GM12878 (cell line): ENCODE data around the gene DPPA2.

Experiments used
- BCL11A ChIP-seq: IDR thresholded peaks from 2 replicates; pipeline ENCODE4 v1.6.1; 2011; ENCODE audit warnings: low read depth, low read length
- CBFB ChIP-seq: IDR thresholded peaks from 2 replicates; pipeline ENCODE4 v1.6.1; 2016; ENCODE audit warnings: antibody characterized with exemption, low read depth
- CTCF ChIP-seq, 3 experiments: IDR thresholded peaks in 2 of 3; conservative IDR thresholded peaks in 1 of 3; 2 replicates each; pipeline ENCODE4 v1.5.1; 2011; ENCODE audit warnings: low read depth in 3 of 3, low read length in 3 of 3, mild to moderate bottlenecking in 3 of 3, control low read depth in 2 of 3, moderate library complexity in 2 of 3, inconsistent platforms in 1 of 3, mixed read lengths in 1 of 3; ENCODE audit not compliant: control insufficient read depth in 2 of 3, insufficient read depth in 1 of 3; ENCODE audit errors: extremely low read depth in 1 of 3
- EP300 ChIP-seq, 2 experiments: fragments of 150-350 bp in 1 of 2; IDR thresholded peaks; 2 replicates each; pipeline ENCODE4 v1.6.1; 2011 to 2012; ENCODE audit warnings: low read depth in 2 of 2, low read length in 2 of 2, borderline replicate concordance in 1 of 2, improper control_type of control experiment in 1 of 2, inconsistent platforms in 1 of 2; ENCODE audit not compliant: control insufficient read depth in 1 of 2
- FOS ChIP-seq: IDR thresholded peaks from 3 replicates; pipeline ENCODE4 v1.6.1; 2011; ENCODE audit warnings: borderline replicate concordance; ENCODE audit not compliant: insufficient read length; ENCODE audit errors: extremely low read depth
- FOXK2 ChIP-seq: fragments of 450-650 bp; IDR thresholded peaks from 2 replicates; pipeline ENCODE4 v1.6.1; 2017; ENCODE audit warnings: mild to moderate bottlenecking, moderate library complexity
- TCF7 ChIP-seq: IDR thresholded peaks from 2 replicates; pipeline ENCODE4 v1.6.1; 2014; ENCODE audit warnings: antibody characterized with exemption, borderline replicate concordance
- ZNF24 ChIP-seq: fragments of 450-650 bp; IDR thresholded peaks from 2 replicates; pipeline ENCODE4 v1.6.1; 2017; ENCODE audit warnings: antibody characterized with exemption, mild to moderate bottlenecking

DNA sequence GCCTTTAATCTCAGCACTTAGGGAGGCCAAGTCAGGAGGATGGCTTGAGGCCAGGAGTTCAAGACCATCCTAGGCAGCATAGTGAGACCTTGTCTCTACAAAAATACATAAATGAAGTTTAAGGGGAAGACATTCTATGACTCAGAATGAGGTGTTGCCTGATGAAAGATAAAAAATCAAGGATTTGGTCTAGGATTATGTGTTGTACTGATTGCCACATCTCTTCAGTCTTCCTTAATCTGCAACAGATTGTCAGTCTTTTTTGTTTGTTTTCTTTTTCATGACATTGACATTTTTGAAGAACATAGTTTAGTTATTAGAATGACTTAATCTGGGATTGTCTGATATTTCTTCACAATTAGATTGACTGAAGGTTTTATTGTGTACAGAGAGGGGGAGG is 47.3 kb upstream of the DPPA2 start:
- TF ChIP-seq CTCF (IDR thresholded peaks at IDR 0.05 in 2 of 3, conservative IDR thresholded peaks at IDR 0.05 in 1 of 3; ENCODE audit: control insufficient read depth in 2 of 3, extremely low read depth in 1 of 3, insufficient read depth in 1 of 3, low read depth in 3 of 3, low read length in 3 of 3), result no peak
- no peak for TF ChIP-seq EP300 (IDR thresholded peaks at IDR 0.05; ENCODE audit: borderline replicate concordance in 1 of 2, control insufficient read depth in 1 of 2, low read depth in 2 of 2, low read length in 2 of 2)
- no peak for TF ChIP-seq FOXK2
- no peak for TF ChIP-seq CBFB
- TF ChIP-seq ZNF24, result no peak
- no peak for TF ChIP-seq TCF7
- no peak for TF ChIP-seq BCL11A
- TF ChIP-seq FOS, result no peak
